SK-N-SH treated with all-trans-retinoic acid at 6 μM for 48 hours (cell line): ENCODE results near the gene CISD1.

Experiments used
- ATAC-seq: fragments of 200-7000 bp; cut with Tn5 transposase; 3 replicates; pipeline ENCODE4 v1.9.1; 2020; ENCODE audit warnings: mild to moderate bottlenecking, moderate library complexity
- ARNTL ChIP-seq: fragments of 450-650 bp; formaldehyde crosslinking; IDR thresholded peaks from 2 replicates; pipeline ENCODE4 v1.5.0; 2020; ENCODE audit warnings: low read depth, mild to moderate bottlenecking, moderate library complexity, borderline replicate concordance
- BACH2 ChIP-seq: fragments of 250-450 bp; sonication (Bioruptor Pico); IDR thresholded peaks from 2 replicates; pipeline ENCODE4 v1.9.0; 2021; ENCODE audit warnings: mild to moderate bottlenecking, borderline replicate concordance
- CREB5 ChIP-seq: fragments of 250-450 bp; sonication (Bioruptor Pico); IDR thresholded peaks from 2 replicates; pipeline ENCODE4 v1.5.1; 2020; ENCODE audit warnings: low read depth, mild to moderate bottlenecking, moderate library complexity
- CSDC2 ChIP-seq: fragments of 250-450 bp; sonication (Bioruptor Pico); IDR thresholded peaks from 2 replicates; pipeline ENCODE4 v1.5.0; 2020; ENCODE audit warnings: mild to moderate bottlenecking, moderate library complexity
- CSRNP3 ChIP-seq: fragments of 250-450 bp; sonication (Bioruptor Pico); IDR thresholded peaks from 2 replicates; pipeline ENCODE4 v1.5.1; 2021; ENCODE audit warnings: mild to moderate bottlenecking, moderate library complexity
- ESRRG ChIP-seq: fragments of 250-450 bp; sonication (Bioruptor Pico); IDR thresholded peaks from 2 replicates; pipeline ENCODE4 v1.6.1; 2021; ENCODE audit warnings: mild to moderate bottlenecking
- ISL1 ChIP-seq: fragments of 250-450 bp; sonication (Bioruptor Pico); IDR thresholded peaks from 2 replicates; pipeline ENCODE4 v2.1.2; 2022; ENCODE audit warnings: mild to moderate bottlenecking, moderate library complexity
- OSR1 ChIP-seq: fragments of 250-450 bp; sonication (Bioruptor Pico); IDR thresholded peaks from 2 replicates; pipeline ENCODE4 v1.8.0; 2022; ENCODE audit warnings: moderate library complexity, mild to moderate bottlenecking, inconsistent platforms
- PATZ1 ChIP-seq: fragments of 250-450 bp; sonication (Bioruptor Pico); IDR thresholded peaks from 2 replicates; pipeline ENCODE4 v1.8.0; 2020; ENCODE audit warnings: mild to moderate bottlenecking, moderate library complexity, borderline replicate concordance
- POU6F1 ChIP-seq: fragments of 250-450 bp; sonication (Bioruptor Pico); IDR thresholded peaks from 2 replicates; pipeline ENCODE4 v1.8.0; 2021; ENCODE audit warnings: low read depth, mild to moderate bottlenecking, moderate library complexity, borderline replicate concordance
- PPARA ChIP-seq: fragments of 250-450 bp; sonication (Bioruptor Pico); IDR thresholded peaks from 2 replicates; pipeline ENCODE4 v1.5.0; 2020; ENCODE audit warnings: mild to moderate bottlenecking, borderline replicate concordance
- RARB ChIP-seq: fragments of 250-450 bp; sonication (Bioruptor Pico); IDR thresholded peaks from 2 replicates; pipeline ENCODE4 v1.8.0; 2021; ENCODE audit warnings: mild to moderate bottlenecking, moderate library complexity
- SNAI2 ChIP-seq: fragments of 250-450 bp; sonication (Bioruptor Pico); IDR thresholded peaks from 2 replicates; pipeline ENCODE4 v1.5.0; 2020; ENCODE audit warnings: mild to moderate bottlenecking, moderate library complexity
- TCF4 ChIP-seq: fragments of 250-450 bp; sonication (Bioruptor Pico); IDR thresholded peaks from 2 replicates; pipeline ENCODE4 v1.8.0; 2021; ENCODE audit warnings: mild to moderate bottlenecking, moderate library complexity, borderline replicate concordance
- TOX ChIP-seq: fragments of 250-450 bp; sonication (Bioruptor Pico); IDR thresholded peaks from 2 replicates; pipeline ENCODE4 v1.8.0; 2021; ENCODE audit warnings: mild to moderate bottlenecking, moderate library complexity, borderline replicate concordance
- TSHZ2 ChIP-seq: fragments of 250-450 bp; sonication (Bioruptor Pico); IDR thresholded peaks from 2 replicates; pipeline ENCODE4 v1.5.0; 2020; ENCODE audit warnings: mild to moderate bottlenecking, moderate library complexity
- ZFP3 ChIP-seq: fragments of 250-450 bp; sonication (Bioruptor Pico); IDR thresholded peaks from 2 replicates; pipeline ENCODE4 v1.5.0; 2020; ENCODE audit warnings: mild to moderate bottlenecking, moderate library complexity
- ZFP30 ChIP-seq: fragments of 450-650 bp; formaldehyde crosslinking; IDR thresholded peaks from 2 replicates; pipeline ENCODE4 v1.5.0; 2022; ENCODE audit warnings: mild to moderate bottlenecking, moderate library complexity
- ZNF70 ChIP-seq: fragments of 450-650 bp; formaldehyde crosslinking; IDR thresholded peaks from 2 replicates; pipeline ENCODE4 v1.5.0; 2020; ENCODE audit warnings: mild to moderate bottlenecking, moderate library complexity
- ZNF8 ChIP-seq: fragments of 450-650 bp; formaldehyde crosslinking; IDR thresholded peaks from 2 replicates; pipeline ENCODE4 v1.5.0; 2020; ENCODE audit warnings: mild to moderate bottlenecking, moderate library complexity

CISD1 gene

GRCh38 chr10:58328233-58328632 is 59.3 kb downstream of the CISD1 start:
- no peak for ATAC-seq
- TF ChIP-seq PATZ1 (CRISPR knock-in tag) = no peak
- TF ChIP-seq CSRNP3 (CRISPR knock-in tag) = no peak
- TF ChIP-seq, all 23 proteins: peak for 0

GRCh38 chr10:58330431-58330830 is 61.5 kb downstream of the CISD1 start:
- no peak for ATAC-seq
- TF ChIP-seq TOX (CRISPR knock-in tag) (no peak), PATZ1 (CRISPR knock-in tag) (no peak), PPARA (CRISPR knock-in tag) (no peak), ZFP3 (CRISPR knock-in tag) (no peak)

GRCh38 chr10:58331646-58332045 is 62.7 kb downstream of the CISD1 start:
- TF ChIP-seq ESRRG (no peak), ZFP30 (no peak), CSRNP3 (CRISPR knock-in tag) (no peak), TOX (CRISPR knock-in tag) (no peak), CREB5 (CRISPR knock-in tag) (no peak), POU6F1 (CRISPR knock-in tag) (no peak), ZNF70 (no peak), OSR1 (CRISPR knock-in tag) (no peak), ZNF8 (no peak), PPARA (CRISPR knock-in tag) (no peak), ISL1 (CRISPR knock-in tag) (no peak), SNAI2 (no peak), TCF4 (CRISPR knock-in tag) (no peak), RARB (CRISPR knock-in tag) (no peak), ARNTL (CRISPR knock-in tag) (no peak), CSDC2 (no peak), BACH2 (CRISPR knock-in tag) (no peak), TSHZ2 (no peak)
- ATAC-seq = no peak
